HG03442 (cell line): ENCODE data around the gene MED12L.
A peak's percentile ranks its signal among the peaks of the same experiment; 100 is the strongest.

Source experiments
- ATAC-seq: cut with Tn5 transposase; IDR thresholded peaks from one replicate; pipeline ENCODE4 v1.9.1; 2021; ENCODE audit warnings: mild to moderate bottlenecking, moderate library complexity; ENCODE audit not compliant: unreplicated experiment

The MED12L gene

GRCh38 chr3:151315846-151316245 is 230.4 kb downstream of the MED12L start:
- no peak for ATAC-seq

DNA sequence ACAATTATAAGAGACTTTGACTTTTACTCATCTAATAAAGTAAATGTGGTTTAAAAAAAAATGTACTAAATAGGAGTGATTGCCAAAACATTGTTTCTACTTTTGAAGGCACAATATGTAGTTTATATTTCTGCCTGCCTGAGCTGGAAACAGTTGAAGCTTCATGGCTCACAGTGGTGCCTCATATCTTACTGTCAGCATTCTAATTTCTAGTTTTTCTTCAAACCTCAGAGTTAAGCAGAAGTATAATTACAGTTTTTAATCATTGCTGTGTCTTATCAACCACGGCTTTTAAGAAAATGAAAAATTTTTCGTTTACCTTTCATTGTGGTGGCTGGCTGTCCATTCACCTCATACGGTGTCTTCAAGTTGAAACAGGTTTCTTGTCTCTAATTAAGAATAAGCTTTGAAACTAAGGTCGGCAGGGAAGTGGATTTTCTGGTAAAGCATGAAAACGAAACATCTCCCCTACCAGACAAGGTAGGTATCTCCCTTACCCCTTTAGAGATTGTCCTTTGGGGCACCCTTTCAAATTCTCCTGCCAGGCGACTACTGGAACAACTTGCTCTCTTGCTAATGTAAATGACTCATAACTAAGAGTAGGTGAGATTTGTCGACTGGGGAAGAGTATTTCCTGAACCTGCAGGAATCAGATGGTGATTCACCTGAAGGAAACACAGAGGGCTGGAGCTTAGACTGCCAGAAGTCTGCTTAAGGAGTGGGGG is 231.0 kb downstream of the MED12L start, which contains the start of gene GPR87:
TSS of gene GPR87 (minus strand) at position 554 of the 725 bp plus-strand sequence. CDS start 16,720 bp downstream, outside the sequence.
- peak; percentile 55 for ATAC-seq

- no peak for ATAC-seq
Observed at GRCh38 chr3:151318313-151318712, 232.8 kb downstream of the MED12L start.

DNA sequence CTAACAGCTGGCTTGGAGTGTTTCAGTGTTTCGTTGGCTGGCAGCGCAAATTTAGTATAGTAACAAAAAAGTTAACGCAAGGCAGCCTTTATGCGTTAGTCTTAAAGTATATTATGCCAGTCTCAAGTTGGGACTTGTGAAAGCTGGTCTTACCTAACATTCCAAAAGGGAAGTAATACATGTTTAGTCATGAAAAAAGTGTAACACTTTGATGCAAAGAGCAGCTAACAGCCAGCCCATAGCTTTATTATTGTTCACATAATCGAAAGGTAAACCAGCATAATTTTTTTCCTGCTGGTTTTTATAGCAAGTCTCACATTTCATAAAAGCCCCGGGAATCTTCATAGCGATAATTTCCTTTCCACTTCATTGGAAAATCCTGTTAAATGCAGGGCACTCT is 233.5 kb downstream of the MED12L start:
- ATAC-seq, result no peak

DNA sequence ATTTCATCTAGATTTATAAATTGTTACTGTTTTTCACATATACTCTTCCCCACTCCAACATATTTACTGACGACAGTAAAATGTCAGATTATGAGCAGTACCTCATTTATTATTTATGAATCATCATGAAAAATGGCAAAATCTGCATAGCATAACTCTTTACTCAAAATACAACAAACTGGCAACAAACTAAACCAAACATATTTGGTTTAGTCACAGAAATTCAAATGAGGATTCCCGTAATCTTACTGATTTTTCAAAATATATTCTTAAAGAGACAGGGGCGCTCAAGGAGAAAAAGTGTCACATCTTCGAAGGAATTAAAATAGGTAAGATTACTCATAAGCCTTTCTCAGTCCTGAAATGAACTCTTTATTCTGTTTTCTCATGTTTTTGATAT is 234.2 kb downstream of the MED12L start:
- ATAC-seq, result no peak

GRCh38 chr3:151320131-151320530 is 234.7 kb downstream of the MED12L start:
- ATAC-seq, result no peak

DNA sequence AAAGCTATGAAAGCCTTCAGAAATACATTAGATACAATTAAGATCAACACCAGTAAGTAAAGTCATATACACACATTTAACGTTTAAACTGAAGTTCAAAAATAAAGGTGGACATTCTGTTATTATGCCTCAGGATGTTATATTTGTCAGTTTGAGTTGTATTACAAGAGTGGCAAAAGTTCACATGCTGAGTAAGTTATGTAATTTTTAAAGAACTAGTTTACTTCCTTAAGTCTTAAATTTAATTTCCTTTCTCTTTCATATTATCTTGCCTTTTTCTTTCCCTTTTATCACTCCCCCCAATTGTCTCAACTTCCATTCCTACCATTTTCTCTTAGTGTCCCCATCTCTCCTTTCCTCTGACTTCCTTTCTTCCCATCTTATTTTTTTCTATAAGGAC is 236.1 kb downstream of the MED12L start:
- no peak for ATAC-seq

DNA sequence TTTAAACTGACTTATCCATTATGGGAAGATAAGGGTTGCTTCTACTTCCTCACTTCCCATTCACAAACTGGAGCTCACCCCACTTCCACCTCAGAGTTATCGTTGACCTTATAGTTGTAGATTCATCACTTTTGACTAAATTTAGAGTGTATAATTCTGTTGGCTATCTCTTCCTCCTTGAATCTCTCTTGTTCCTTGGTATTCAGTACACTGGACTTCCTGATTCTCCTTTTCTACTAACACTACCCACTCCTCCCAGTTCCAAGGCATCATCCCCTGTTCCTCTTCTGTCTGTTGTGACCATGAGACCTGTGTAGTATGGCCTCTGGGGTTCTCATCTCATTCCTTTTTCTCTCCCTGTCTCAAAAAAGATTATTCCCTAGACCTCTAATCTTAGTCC is 237.0 kb downstream of the MED12L start:
- ATAC-seq, result no peak

DNA sequence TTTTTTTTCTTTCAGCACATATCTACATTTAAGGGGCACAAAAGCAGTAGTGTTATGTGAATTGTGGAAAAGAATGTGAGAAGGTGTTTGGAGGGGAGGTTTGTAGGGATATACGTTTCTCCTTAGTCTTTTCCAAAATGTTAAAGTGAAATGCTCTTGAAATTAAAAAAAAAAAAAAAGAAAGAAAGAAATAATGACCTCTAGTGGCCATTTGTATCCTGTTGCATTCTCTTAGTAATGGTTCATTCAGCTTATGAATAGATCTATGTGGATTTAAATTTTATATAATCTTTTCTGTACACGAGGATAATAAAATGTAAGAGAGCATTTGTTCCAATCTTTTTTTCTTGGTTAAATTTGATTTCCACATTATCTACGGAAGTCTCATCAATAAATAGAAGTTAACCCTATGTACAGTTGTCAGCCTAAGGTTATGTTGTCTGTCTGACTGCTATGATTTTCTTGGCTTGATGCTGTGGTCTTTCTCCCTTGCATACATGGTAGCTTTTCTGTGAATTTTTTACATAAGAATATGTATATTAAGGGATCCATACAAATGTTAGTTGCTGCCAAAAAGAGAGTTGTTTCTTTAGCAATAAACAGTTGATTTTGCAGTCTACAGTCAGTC is 242.2 kb downstream of the MED12L start:
- no peak for ATAC-seq

GRCh38 chr3:151328298-151328995 is 243.0 kb downstream of the MED12L start:
- no peak for ATAC-seq

DNA sequence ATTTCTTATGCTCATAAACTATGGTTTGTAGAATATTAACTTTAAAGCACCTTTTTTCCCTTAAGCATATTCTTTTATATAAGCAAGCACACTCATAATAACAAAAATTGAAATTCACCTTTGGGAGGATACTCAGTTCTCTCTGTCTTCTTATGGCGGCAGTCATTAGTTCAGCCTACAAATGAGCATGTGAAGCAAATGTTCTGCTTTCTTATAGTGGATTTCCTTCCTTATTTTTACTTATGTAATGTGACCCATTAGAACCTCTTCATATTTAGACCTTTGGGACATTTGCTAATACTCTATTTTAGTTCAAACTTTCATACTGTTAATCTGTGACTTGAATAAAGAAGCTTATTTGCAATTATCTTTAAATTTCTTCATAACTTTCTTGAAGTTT is 243.9 kb downstream of the MED12L start, which contains the start of gene P2RY13:
TSS of gene P2RY13 (minus strand) at position 187 of the 400 bp plus-strand sequence. CDS start at position 166, 21 bp downstream.
- ATAC-seq, result no peak

GRCh38 chr3:151330379-151330778 is 244.9 kb downstream of the MED12L start:
- no peak for ATAC-seq

DNA sequence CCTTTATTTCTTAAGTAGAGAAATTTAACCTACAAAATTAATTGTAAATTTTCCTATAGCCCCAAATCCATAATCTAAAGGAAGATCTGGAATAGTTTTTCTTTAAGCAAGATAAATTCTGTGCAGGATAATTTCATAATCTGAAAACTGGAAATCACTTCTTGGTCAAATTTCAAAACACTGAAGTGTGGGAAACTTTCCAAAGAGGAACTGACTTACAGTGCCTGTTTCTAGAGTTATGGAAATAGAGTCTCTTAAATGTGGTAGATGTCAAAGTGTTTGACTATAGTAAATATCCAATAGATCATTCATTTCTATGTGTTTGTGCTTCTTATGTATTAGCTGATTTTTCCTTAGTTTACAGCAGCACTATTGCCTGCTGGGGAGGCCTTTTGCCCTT is 245.4 kb downstream of the MED12L start:
- ATAC-seq, result no peak

DNA sequence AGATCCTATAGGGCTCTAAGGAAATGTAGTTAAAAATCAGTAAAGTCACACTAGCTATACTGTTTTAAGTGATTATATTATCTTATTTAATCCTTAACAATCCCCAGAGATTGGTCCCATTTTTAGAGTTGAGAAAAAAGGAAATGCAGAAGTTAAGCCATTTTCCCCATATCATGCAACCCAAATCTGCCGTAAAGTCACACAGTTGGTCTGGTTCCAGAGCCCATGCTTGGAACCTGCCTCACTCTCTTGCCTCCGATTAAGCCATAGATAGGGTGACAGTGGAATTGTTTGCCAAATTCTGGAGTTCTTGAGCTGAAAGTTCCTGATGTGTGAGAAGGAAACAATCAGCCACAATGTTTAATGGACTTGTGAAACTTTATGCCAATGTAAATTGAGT is 246.2 kb downstream of the MED12L start:
- ATAC-seq, result no peak

GRCh38 chr3:151345859-151346258 is 260.4 kb downstream of the MED12L start:
- no peak for ATAC-seq

DNA sequence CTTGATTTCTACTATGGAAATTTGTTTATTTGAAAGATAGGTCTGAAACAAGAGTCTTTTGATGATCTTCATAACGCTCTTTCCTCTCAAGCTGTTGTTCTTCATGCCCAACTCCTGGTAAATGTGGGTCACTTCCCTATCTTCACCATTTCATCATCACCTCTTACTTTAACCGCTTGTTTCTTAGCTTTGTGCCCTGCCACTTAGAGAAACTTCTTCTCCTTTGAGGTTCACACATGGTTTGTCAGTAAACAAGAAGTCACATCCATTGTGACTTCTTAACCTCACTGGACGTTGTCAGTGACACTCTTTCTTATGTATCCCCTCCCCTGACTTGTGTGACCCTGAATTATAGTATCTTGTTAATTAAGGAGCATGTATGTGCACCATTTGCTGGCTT is 260.8 kb downstream of the MED12L start:
- ATAC-seq, result no peak

GRCh38 chr3:151347432-151347831 is 262.0 kb downstream of the MED12L start:
- ATAC-seq, result no peak

DNA sequence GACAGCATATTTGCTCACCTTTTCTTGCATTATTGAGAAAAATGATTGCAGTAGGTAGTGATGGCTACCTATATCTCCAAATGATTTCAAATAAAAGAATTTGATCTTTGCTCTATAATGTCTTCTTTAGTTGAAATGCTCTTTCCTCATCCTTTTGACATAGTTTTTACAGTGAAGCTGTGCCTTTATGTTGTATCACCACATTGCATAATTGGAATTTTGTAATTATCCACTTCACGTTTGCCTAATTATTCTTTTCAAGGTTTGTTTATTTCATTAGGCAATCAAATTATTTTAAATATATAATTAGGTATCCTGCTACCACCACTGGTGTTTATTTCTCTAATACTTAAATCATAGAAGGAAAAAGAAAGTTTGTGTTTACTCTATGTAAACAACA is 265.2 kb downstream of the MED12L start:
- ATAC-seq, result no peak

DNA sequence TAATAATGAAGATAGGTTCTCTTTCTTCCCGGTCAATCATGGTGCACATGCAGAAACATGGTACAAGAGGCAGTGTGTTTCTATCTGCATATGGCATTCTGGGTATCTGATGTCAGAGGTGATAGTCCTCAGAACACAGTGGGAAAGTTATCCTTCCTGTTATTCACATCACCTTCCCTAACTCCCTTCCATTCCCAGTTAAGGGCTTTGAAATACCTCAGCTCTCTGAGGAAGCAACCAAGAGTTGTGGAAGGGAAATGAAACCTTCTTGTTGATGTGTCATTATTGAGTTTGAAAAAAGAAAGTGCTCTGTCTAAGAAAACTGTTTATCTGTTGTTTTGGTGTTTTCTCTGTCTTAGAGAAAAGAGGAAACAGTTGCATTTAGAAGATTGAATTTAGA is 265.8 kb downstream of the MED12L start:
- ATAC-seq, result peak; percentile 81

DNA sequence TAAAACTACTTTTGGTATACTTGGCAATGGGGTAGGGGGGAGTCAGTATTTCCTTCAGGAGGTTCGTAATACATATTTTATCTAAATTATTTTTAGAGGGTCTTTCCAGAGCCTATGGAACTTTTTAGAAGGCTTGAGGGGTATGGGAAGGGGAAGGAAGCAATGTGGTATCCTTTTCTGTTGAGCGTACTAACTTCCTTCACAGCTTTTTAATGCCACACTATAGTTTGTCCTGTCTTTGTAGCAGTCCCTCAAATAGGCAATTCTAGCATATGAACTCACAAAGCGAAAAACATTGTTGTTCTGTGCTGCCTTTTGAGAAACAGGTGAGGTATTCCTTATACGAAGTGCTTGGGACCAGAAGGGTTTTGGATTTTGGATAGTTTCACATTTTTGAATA is 266.2 kb downstream of the MED12L start:
- ATAC-seq, result peak; percentile 14

DNA sequence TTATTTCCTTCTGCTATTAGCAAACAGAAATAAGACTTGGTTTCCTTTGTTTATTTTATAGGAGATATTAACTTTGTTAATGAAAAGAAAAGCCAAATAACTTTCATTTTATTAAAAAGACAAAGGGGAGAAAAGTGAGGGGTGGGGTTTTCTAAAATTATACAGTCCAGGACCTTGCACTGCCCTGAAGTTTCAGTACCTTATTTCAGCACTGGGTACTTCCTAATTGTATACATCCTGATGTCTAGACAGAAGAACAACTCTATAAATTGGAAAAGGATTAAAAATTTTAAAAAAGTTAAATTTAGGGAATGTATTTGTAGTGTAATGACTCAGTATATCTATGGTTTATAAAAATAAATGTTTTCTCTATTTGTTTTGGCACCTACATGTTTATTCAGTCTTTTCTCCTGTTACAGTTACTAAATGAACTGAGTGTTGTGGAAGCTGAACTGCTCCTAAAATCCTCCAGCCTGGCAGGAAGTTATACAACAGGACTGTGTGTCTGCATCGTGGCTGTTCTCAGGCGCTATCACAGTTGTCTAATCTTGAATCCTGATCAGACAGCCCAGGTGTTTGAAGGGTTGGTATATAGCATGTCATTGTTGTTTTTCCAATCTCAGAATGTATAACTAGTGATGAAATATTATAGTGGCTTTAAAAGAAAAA is 271.5 kb downstream of the MED12L start:
- ATAC-seq, result no peak
